Astrocyte (in vitro differentiated cells and primary cell): ENCODE measurements around the gene CLIP2.

Experiments used
- CTCF ChIP-seq: IDR thresholded peaks from 2 replicates; pipeline ENCODE4 v1.5.1; 2011; ENCODE audit warnings: low read depth, mild to moderate bottlenecking, inconsistent platforms, low read length, moderate library complexity; ENCODE audit not compliant: insufficient read depth
- EZH2 ChIP-seq: IDR thresholded peaks from 2 replicates; pipeline ENCODE4 v1.6.1; 2012; ENCODE audit warnings: mild to moderate bottlenecking, low read length, inconsistent platforms; ENCODE audit not compliant: insufficient read depth

- TF ChIP-seq CTCF (no peak), EZH2 (no peak)
Measured at GRCh38 chr7:74318043-74318442, 28.8 kb downstream of the CLIP2 start.
